ENCODE measurements around the gene NECTIN4. TPM values are rescaled to one million over a fixed set of nuclear protein-coding genes. Genes with fewer than 3 reads are reported as not detected.

NECTIN4 gene
- polyA plus RNA-seq, 3 donors, result 0.07 TPM; not detected in 1

GRCh38 chr1:161114556-161114955, 25.2 kb upstream of the NECTIN4 start:
- Histone ChIP-seq H3K27ac (ENCODE audit: low read depth in 1 of 2, low read length in 2 of 2) (peak overlapping the region in 1 of 2 donors; percentile 50), H3K79me2 (ENCODE audit: insufficient read depth, low read length) (peaks cover 100% of the 10 kb centered on the region), H3K36me3 (replicated peaks in 1 of 2; ENCODE audit: control insufficient read depth in 1 of 2, insufficient read depth in 2 of 2, low read length in 2 of 2) (peaks cover 0 to 9% of the 10 kb centered on the region in 2 donors), H3K9ac (ENCODE audit: insufficient read depth, low read length, poor library complexity, severe bottlenecking) (no peak overlapping the region), H3K4me3 (replicated peaks in 1 of 3; ENCODE audit: low read depth in 2 of 3, low read length in 3 of 3) (no peak overlapping the region), H3K4me1 (ENCODE audit: control insufficient read depth in 1 of 2, insufficient read depth in 2 of 2, low read length in 2 of 2) (peaks cover 54 to 77% of the 10 kb centered on the region in 2 donors), H3K9me3 (replicated peaks in 1 of 2; ENCODE audit: control insufficient read depth in 1 of 2, insufficient read depth in 1 of 2, low read length in 2 of 2) (no peaks in the 10 kb centered on the region), H3K4me2 (replicated peaks; ENCODE audit: extremely low read depth, low read length, poor library complexity, severe bottlenecking) (no peak overlapping the region), H3K27me3 (ENCODE audit: control insufficient read depth in 2 of 2, insufficient read depth in 2 of 2, low read length in 2 of 2) (no peaks in the 10 kb centered on the region), H2AFZ (ENCODE audit: insufficient read depth, low read depth, low read length, poor library complexity, severe bottlenecking) (no peak overlapping the region), H4K20me1 (ENCODE audit: insufficient read depth, low read length) (peaks cover 68% of the 10 kb centered on the region)
- TF ChIP-seq, protein P1, sequence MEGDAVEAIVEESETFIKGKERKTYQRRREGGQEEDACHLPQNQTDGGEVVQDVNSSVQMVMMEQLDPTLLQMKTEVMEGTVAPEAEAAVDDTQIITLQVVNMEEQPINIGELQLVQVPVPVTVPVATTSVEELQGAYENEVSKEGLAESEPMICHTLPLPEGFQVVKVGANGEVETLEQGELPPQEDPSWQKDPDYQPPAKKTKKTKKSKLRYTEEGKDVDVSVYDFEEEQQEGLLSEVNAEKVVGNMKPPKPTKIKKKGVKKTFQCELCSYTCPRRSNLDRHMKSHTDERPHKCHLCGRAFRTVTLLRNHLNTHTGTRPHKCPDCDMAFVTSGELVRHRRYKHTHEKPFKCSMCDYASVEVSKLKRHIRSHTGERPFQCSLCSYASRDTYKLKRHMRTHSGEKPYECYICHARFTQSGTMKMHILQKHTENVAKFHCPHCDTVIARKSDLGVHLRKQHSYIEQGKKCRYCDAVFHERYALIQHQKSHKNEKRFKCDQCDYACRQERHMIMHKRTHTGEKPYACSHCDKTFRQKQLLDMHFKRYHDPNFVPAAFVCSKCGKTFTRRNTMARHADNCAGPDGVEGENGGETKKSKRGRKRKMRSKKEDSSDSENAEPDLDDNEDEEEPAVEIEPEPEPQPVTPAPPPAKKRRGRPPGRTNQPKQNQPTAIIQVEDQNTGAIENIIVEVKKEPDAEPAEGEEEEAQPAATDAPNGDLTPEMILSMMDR (IDR thresholded peaks at IDR 0.05), result no peak
- no CpG with 5 or more reads among the region's 2 CpGs for WGBS (ENCODE audit: insufficient coverage)
- H3K4me1 Mint-ChIP-seq, result peaks cover 75% of the 10 kb centered on the region
- DNase-seq, result no peak
- intact Hi-C loops (cut with micrococcal nuclease), result no loop called here
- no peaks in the 10 kb centered on the region for H3K9me3 Mint-ChIP-seq
- peaks cover 8 to 24% of the 10 kb centered on the region in 2 donors for H3K36me3 Mint-ChIP-seq
- H3K27me3 Mint-ChIP-seq (ENCODE audit: low read depth in 3 of 3), result no peaks in the 10 kb centered on the region
- peak overlapping the region in 3 of 7 donors; percentile 55 to 68 (median 60) for H3K27ac Mint-ChIP-seq
- no peak overlapping the region for H3K4me3 Mint-ChIP-seq

GRCh38 chr1:161113915-161114314, 24.6 kb upstream of the NECTIN4 start:
- Histone ChIP-seq H3K9me3 (replicated peaks in 1 of 2; ENCODE audit: control insufficient read depth in 1 of 2, insufficient read depth in 1 of 2, low read length in 2 of 2) (no peaks in the 10 kb centered on the region), H3K9ac (ENCODE audit: insufficient read depth, low read length, poor library complexity, severe bottlenecking) (no peak overlapping the region), H3K27me3 (ENCODE audit: control insufficient read depth in 2 of 2, insufficient read depth in 2 of 2, low read length in 2 of 2) (no peaks in the 10 kb centered on the region), H4K20me1 (ENCODE audit: insufficient read depth, low read length) (peaks cover 74% of the 10 kb centered on the region), H2AFZ (ENCODE audit: insufficient read depth, low read depth, low read length, poor library complexity, severe bottlenecking) (no peak overlapping the region), H3K79me2 (ENCODE audit: insufficient read depth, low read length) (peaks cover 100% of the 10 kb centered on the region), H3K4me1 (ENCODE audit: control insufficient read depth in 1 of 2, insufficient read depth in 2 of 2, low read length in 2 of 2) (peaks cover 47 to 71% of the 10 kb centered on the region in 2 donors), H3K4me2 (replicated peaks; ENCODE audit: extremely low read depth, low read length, poor library complexity, severe bottlenecking) (no peak overlapping the region), H3K27ac (ENCODE audit: low read depth in 1 of 2, low read length in 2 of 2) (peak overlapping the region in 1 of 2 donors; percentile 50), H3K4me3 (replicated peaks in 1 of 3; ENCODE audit: low read depth in 2 of 3, low read length in 3 of 3) (no peak overlapping the region), H3K36me3 (replicated peaks in 1 of 2; ENCODE audit: control insufficient read depth in 1 of 2, insufficient read depth in 2 of 2, low read length in 2 of 2) (peaks cover 0 to 15% of the 10 kb centered on the region in 2 donors)
- Mint-ChIP-seq H3K9me3 (no peaks in the 10 kb centered on the region), H3K27me3 (ENCODE audit: low read depth in 3 of 3) (no peaks in the 10 kb centered on the region), H3K4me3 (no peak overlapping the region), H3K4me1 (peaks cover 69% of the 10 kb centered on the region), H3K27ac (peak overlapping the region; percentile 5 to 68 (median 47)), H3K36me3 (peaks cover 13 to 31% of the 10 kb centered on the region in 2 donors)
- TF ChIP-seq, protein P1 (IDR thresholded peaks at IDR 0.05), result no peak
- intact Hi-C loops (cut with micrococcal nuclease), result no loop called here
- 0% methylated on average over 1 of the region's 1 CpG for WGBS (ENCODE audit: insufficient coverage)
- no peak for DNase-seq

All from CD14-positive monocyte (primary cell).